Activated T-cell treated with anti-CD3 and anti-CD28 coated beads for 4 hours (primary cell): ENCODE measurements around the gene ASB2.

Source experiments
- DNase-seq: peaks from one replicate; pipeline ENCODE4 v3.0.0-alpha.2; 2020

Gene ASB2

GRCh38 chr14:93926245-93926872 lies 50.0 kb downstream of the ASB2 start:
- DNase-seq = no peak

- no peak for DNase-seq
Observed at GRCh38 chr14:93925374-93925895, 50.9 kb downstream of the ASB2 start.

- DNase-seq = no peak
Observed at GRCh38 chr14:93924592-93925355, 51.6 kb downstream of the ASB2 start.

GRCh38 chr14:93923626-93924025 lies 52.7 kb downstream of the ASB2 start:
- no peak for DNase-seq

DNA sequence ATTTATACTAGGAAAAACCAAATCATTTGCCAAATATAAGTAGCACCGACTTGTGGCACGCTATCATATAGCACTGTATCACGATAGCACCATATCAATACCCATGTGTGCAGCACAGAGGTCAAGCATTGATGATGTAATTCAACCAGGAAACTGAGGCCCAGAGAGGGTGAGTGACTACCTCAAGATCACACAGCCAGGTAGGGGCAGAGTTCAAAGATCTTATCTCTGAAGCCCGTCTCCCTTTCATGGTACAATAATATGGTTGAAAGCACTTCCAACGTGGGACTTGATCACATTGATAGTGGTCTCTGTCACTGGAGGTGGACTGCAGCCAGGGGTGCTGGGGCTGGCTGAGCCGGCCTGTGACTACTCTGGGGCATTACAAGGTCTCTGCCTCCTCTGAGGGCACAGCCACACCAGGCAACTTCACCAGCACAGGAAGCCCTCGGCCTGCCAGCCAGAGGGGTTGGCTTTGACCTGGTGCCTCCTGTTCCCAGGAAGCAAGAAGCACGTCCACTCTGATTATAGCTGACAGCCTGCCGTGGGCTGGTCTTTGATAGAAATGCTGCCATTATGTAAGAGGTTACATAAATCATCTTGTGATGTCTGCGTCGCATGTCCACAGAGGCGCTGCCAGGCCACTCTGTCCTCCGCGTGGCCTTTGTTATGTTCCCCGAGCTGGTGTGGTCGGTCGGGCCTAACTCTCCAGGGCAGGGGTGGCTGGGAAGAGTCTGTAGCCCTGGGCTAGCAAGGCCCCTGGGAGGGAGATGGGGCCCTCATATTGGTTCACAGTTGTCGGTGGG lies 55.2 kb downstream of the ASB2 start:
- no peak for DNase-seq

DNA sequence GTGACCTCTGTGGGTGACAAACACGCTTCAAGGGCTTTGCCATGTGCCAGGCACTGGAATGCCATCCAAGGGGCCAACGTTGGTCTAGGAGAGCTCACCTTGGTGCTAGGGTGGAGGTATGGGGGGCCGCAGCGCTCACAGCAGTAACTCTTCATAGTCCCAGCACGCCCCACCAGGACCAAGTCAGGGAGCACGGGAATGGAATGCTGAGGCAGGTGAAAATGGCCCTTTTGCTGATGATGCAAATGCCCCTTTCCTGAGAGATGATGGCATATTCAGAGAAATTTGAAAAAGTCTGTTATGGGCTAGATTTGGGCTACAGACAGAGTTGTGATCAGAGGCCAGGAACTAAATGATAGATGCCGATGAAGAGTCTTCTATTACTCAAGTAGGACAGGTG lies 59.2 kb downstream of the ASB2 start:
- no peak for DNase-seq

- DNase-seq = no peak
Observed at GRCh38 chr14:93916498-93916897, 59.9 kb downstream of the ASB2 start.

DNA sequence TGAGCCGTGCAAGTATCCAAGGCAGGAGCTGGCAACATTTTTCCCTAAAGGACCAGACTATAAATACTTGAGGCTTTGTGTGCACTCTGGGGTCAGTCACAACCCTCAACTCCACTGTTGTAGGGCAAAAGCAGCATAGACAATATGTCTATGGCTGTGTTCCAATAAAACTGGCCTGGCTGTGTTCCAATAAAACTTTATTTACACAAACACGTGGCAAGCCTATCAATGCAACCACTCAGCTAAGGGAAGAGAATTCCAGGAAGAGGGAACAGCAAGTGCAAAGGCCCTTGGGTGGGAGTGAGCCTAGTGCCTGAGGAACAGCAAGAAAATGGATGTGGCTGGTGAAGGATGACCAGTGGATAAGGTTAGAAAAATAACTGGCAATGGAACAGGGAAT lies 60.6 kb downstream of the ASB2 start:
- no peak for DNase-seq

DNA sequence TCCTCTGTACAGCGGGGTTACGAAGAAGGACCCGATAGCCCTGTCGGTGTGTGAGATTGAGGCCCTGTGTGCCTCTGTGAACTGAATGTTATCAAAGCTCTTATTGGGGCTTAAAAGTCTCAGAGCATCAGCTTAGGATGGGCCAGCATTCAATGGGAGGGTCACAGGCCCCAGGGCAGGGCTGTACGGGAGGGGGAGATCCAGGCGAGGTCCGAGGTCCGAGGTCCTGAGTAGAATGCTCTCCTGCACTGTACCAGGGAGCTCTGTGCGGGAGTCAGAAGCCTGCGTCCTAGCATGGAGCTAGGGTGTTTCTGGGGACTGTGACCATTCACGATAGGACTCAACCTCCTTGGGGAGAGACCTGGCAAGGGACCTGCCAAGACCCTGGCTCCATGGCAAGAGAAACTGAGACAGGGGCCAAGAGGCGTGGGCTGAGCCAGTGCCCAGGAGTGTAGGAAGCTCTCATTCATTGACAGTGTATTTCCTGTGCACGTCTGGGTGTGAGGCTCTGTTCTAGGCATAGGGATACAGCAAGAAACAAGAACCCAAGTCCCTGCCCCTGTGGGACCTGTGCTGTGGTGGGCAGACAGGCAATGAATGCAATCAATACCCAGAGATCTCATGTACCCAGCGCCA lies 61.2 kb downstream of the ASB2 start:
- no peak for DNase-seq

DNA sequence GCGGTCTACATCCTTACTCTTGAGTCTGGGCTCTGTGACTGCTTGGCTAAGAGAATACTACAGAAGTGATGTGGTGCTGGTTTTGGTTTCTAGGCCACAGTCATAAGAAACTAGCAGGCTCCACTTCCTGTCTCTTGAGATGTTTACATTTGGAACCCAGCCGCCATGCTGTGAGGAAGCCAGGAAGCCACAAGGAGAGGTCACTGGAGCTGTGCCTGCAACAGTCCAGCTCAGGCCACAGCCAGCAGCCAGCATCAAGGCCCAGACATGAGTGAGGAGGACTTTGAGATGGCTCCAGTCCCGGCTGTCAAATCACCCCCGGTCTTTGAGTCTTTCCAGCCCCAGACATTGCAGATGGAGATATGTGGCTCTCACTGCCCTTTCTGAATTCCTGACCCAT lies 62.1 kb downstream of the ASB2 start:
- DNase-seq = no peak

DNA sequence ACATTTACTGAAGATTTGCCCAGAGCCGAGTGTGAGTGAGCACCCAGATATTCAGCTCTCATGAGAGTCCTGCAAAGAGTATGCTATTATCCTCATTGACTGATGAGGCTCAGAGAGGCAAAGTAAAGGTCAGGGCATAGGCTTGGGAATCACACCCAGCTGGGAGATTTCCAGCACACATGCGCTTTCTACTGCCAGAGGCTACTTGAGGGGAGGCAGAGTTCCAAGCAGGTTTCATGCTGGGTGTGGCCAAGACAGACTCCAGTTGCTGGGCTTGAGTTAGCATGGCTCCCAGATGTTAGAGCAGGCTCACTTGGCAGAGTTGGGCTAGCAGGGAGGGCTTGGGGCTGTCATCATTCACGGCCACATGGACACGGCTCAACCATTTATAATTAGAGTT lies 63.6 kb downstream of the ASB2 start:
- DNase-seq = no peak

DNA sequence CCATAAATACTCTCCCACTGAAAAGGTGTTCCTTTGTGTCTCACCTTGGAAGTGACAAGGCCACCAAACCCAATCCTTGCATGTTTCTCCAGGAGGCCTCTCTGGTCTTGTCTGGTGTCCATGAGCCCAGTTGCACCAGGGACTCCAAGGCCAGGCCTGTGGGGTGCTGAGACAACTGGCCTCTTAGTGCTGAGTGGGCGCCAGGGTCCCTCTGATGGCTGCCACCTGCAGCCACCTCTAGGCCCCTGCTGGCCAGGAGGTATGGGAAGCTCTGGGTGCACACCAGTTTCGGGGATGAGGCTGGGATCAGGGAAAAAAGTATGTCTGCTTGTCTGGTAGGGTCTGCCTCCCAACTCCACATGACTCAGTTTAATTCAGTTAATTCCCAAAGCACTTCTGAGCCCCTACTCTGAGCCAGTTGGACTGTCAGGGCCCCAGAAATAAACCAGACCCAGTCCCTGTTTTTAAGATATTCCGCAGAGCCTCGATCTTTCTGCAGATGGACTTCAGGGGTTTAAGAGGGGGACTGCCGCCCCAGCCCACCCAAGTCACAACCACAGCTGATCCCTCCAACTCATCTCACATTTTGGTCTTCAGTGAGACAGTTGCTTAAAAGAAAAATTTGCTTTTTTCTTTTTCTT lies 64.3 kb downstream of the ASB2 start:
- DNase-seq = no peak

- no peak for DNase-seq
Observed at GRCh38 chr14:93909429-93910128, 66.8 kb downstream of the ASB2 start.

GRCh38 chr14:93906341-93907329 lies 69.7 kb downstream of the ASB2 start:
- peak; percentile 24 for DNase-seq

DNA sequence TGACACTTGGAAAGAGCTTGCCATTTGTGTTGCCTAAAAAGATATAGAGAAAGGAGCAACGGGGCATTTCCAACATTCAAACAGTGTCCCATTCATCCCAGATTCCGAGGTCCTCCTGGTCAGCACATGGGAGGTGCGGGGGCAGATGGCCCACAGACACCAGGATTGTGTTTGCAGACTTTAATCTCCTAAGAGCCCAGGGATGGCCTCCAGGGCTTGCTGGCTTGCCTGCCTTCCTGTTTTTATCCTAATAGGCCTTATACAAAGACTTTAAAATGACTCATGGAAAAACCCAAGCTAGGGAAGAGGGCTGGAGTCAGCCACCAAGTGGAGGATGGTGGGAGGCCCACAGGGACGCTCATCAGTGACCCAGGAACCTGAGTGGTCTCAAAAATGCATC lies 70.7 kb downstream of the ASB2 start:
- no peak for DNase-seq

GRCh38 chr14:93903342-93904184 lies 72.8 kb downstream of the ASB2 start:
- DNase-seq = no peak

GRCh38 chr14:93902619-93903307 lies 73.6 kb downstream of the ASB2 start:
- no peak for DNase-seq

DNA sequence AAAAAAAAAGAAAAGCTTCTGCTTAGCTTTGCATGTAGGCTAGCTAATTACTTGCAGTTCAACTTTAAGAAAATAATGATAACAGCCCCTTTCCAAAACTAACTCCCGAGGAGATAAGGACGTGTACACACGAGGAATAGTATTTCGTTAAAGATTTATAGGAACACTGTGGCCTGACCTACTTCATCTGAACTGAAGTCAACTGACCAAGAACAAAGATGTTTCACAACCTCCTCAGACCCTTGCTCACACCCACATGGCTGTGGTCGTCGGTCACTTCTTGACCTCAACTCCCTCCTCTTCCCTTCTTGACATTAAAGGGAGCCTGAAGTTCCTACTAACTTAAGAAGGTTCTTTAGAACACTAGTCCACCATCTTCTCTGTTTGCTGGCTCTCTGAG lies 74.6 kb downstream of the ASB2 start:
- no peak for DNase-seq

DNA sequence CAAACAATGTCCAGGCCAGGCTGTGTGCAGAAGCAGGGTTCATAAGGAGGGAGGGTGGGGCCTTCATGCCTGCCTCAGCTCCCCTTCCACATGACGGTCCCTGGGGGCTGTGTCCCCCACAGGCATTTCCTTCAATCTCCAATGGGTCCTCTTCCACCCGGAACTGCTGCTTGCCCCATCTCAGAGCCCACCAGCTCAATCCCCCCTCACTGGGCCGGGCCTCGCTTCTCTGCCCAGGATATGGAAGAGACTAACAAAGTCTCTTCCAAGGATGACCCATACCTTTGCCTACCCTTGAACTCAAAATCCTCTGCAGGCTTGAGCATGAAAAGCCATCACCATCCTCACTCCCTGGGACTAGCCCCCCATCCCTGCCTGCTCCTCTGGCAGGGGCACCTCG lies 77.6 kb downstream of the ASB2 start:
- DNase-seq = no peak
